ENCODE data around the gene CCL4.
"Not testable (repeated sequence)": the region's sequence is repeated elsewhere in the genome, so short reads cannot be mapped to it uniquely, and the experiment has no call there.

The CCL4 gene

GRCh38 chr17:36094746-36095145 lies 8.9 kb upstream of the CCL4 start:
- Histone ChIP-seq H3K27ac (ENCODE audit: poor library complexity, severe bottlenecking) (no peak overlapping the region), H3K27me3 (ENCODE audit: insufficient read depth, poor library complexity, severe bottlenecking) (peaks cover 19% of the 10 kb centered on the region), H3K4me1 (ENCODE audit: insufficient read depth, poor library complexity, severe bottlenecking) (no peaks in the 10 kb centered on the region), H3K9me3 (ENCODE audit: severe bottlenecking) (no peaks in the 10 kb centered on the region), H3K36me3 (ENCODE audit: low read depth) (no peaks in the 10 kb centered on the region), H3K4me3 (ENCODE audit: severe bottlenecking) (no peak overlapping the region)
- DNase-seq (ENCODE audit: low spot score) (no peak), ATAC-seq (ENCODE audit: low read depth) (no peak)
- no peak for TF ChIP-seq CTCF (IDR thresholded peaks at IDR 0.05; ENCODE audit: poor library complexity, severe bottlenecking)

- no peaks in the 10 kb centered on the region for H3K9me3 ChIP-seq (ENCODE audit: severe bottlenecking)
- ATAC-seq (ENCODE audit: low read depth) (no peak), DNase-seq (ENCODE audit: low spot score) (no peak)
These were observed 7.6 kb upstream of the CCL4 start for GRCh38 chr17:36095992-36096391.

GRCh38 chr17:36099004-36099403 lies 4.6 kb upstream of the CCL4 start:
- ATAC-seq (ENCODE audit: low read depth); H3K36me3 ChIP-seq (ENCODE audit: low read depth); H3K4me3 ChIP-seq (ENCODE audit: severe bottlenecking): not testable (repeated sequence)

More at GRCh38 chr17:36095992-36096391, 7.6 kb upstream of the CCL4 start:
- Histone ChIP-seq H3K36me3 (ENCODE audit: low read depth) (no peaks in the 10 kb centered on the region), H3K27ac (ENCODE audit: poor library complexity, severe bottlenecking) (no peak overlapping the region), H3K27me3 (ENCODE audit: insufficient read depth, poor library complexity, severe bottlenecking) (peaks cover 13% of the 10 kb centered on the region), H3K4me1 (ENCODE audit: insufficient read depth, poor library complexity, severe bottlenecking) (no peaks in the 10 kb centered on the region), H3K4me3 (ENCODE audit: severe bottlenecking) (no peak overlapping the region)
- no peak for TF ChIP-seq CTCF (IDR thresholded peaks at IDR 0.05; ENCODE audit: poor library complexity, severe bottlenecking)

GRCh38 chr17:36104246-36104645 lies 619 bp downstream of the CCL4 start:
- H3K36me3 ChIP-seq (ENCODE audit: low read depth); H3K4me1 ChIP-seq (ENCODE audit: insufficient read depth, poor library complexity, severe bottlenecking); H3K9me3 ChIP-seq (ENCODE audit: severe bottlenecking); H3K27me3 ChIP-seq (ENCODE audit: insufficient read depth, poor library complexity, severe bottlenecking); ATAC-seq (ENCODE audit: low read depth); DNase-seq (ENCODE audit: low spot score); H3K27ac ChIP-seq (ENCODE audit: poor library complexity, severe bottlenecking); H3K4me3 ChIP-seq (ENCODE audit: severe bottlenecking): not testable (repeated sequence)

More at GRCh38 chr17:36099004-36099403, 4.6 kb upstream of the CCL4 start:
- not testable (repeated sequence) for H3K27ac ChIP-seq (ENCODE audit: poor library complexity, severe bottlenecking); H3K4me1 ChIP-seq (ENCODE audit: insufficient read depth, poor library complexity, severe bottlenecking); H3K27me3 ChIP-seq (ENCODE audit: insufficient read depth, poor library complexity, severe bottlenecking); H3K9me3 ChIP-seq (ENCODE audit: severe bottlenecking); DNase-seq (ENCODE audit: low spot score)

GRCh38 chr17:36104701-36105181 lies 1.1 kb downstream of the CCL4 start:
- DNase-seq (ENCODE audit: low spot score), result no peak
- Histone ChIP-seq H3K4me3 (ENCODE audit: severe bottlenecking) (no peak overlapping the region), H3K9me3 (ENCODE audit: severe bottlenecking) (no peaks in the 10 kb centered on the region), H3K27me3 (ENCODE audit: insufficient read depth, poor library complexity, severe bottlenecking) (no peaks in the 10 kb centered on the region), H3K27ac (ENCODE audit: poor library complexity, severe bottlenecking) (no peak overlapping the region), H3K4me1 (ENCODE audit: insufficient read depth, poor library complexity, severe bottlenecking) (no peaks in the 10 kb centered on the region), H3K36me3 (ENCODE audit: low read depth) (no peaks in the 10 kb centered on the region)
- no peak for ATAC-seq (ENCODE audit: low read depth)
- no peak for TF ChIP-seq CTCF (IDR thresholded peaks at IDR 0.05; ENCODE audit: poor library complexity, severe bottlenecking)

GRCh38 chr17:36105781-36106492 lies 2.3 kb downstream of the CCL4 start:
- TF ChIP-seq CTCF (IDR thresholded peaks at IDR 0.05; ENCODE audit: poor library complexity, severe bottlenecking), result no peak
- no peaks in the 10 kb centered on the region for H3K36me3 ChIP-seq (ENCODE audit: low read depth)
- H3K4me1 ChIP-seq (ENCODE audit: insufficient read depth, poor library complexity, severe bottlenecking), result no peaks in the 10 kb centered on the region
- DNase-seq (ENCODE audit: low spot score) (no peak), ATAC-seq (ENCODE audit: low read depth) (no peak)
- no peaks in the 10 kb centered on the region for H3K9me3 ChIP-seq (ENCODE audit: severe bottlenecking)
- no peaks in the 10 kb centered on the region for H3K27me3 ChIP-seq (ENCODE audit: insufficient read depth, poor library complexity, severe bottlenecking)
- H3K27ac ChIP-seq (ENCODE audit: poor library complexity, severe bottlenecking), result no peak overlapping the region
- H3K4me3 ChIP-seq (ENCODE audit: severe bottlenecking), result no peak overlapping the region

Measured in RWPE2 (cell line).